NB4 (cell line): ENCODE data around the gene MOB2.

Source experiments
- CTCF ChIP-seq: IDR thresholded peaks from one replicate; pipeline ENCODE4 v1.5.1; 2012; ENCODE audit warnings: low read depth, low read length
- MAX ChIP-seq: IDR thresholded peaks from 2 replicates; pipeline ENCODE4 v1.6.1; 2011; ENCODE audit warnings: low read depth, low read length
- MYC ChIP-seq: IDR thresholded peaks from 2 replicates; pipeline ENCODE4 v1.6.1; 2011; ENCODE audit warnings: low read depth, low read length
- POLR2A ChIP-seq: IDR thresholded peaks from 2 replicates; pipeline ENCODE4 v1.6.1; 2011; ENCODE audit warnings: mild to moderate bottlenecking; ENCODE audit not compliant: insufficient read length; ENCODE audit errors: extremely low read depth

- TF ChIP-seq POLR2A (no peak), CTCF (no peak), MAX (no peak), MYC (no peak)
Measured at GRCh38 chr11:1532014-1532586, 45.5 kb upstream of the MOB2 start.
